Posterior vena cava (tissue), 2 donors: ENCODE results near the gene FBXO45. TPM values are rescaled to one million over a fixed set of nuclear protein-coding genes. Genes with fewer than 3 reads are reported as not detected.
"Not testable (repeated sequence)": the region's sequence is repeated elsewhere in the genome, so short reads cannot be mapped to it uniquely, and the experiment has no call there.

Experiments used
- DNase-seq: peaks from one replicate; pipeline ENCODE4 v3.0.0-alpha.2; 2020; ENCODE audit warnings: low spot score
- intact Hi-C, 2 donors: fragments of 100-400 bp; cut with DNase I; formaldehyde crosslinking; loops; one replicate each; pipeline versions ENCODE4 v1.14.1 to v1.14.2; 2022 to 2023
- long read RNA-seq, 2 donors: library from polyadenylated mRNA; unstranded; transcript quantifications; one replicate each; pipeline ENCODE4 v2.0.0, GENCODE V29; 2020 to 2021
- total RNA-seq, 2 donors: library from RNA; stranded (reverse); fragmentation: NEBNext Ultra II Directional; extraction: Animal tissue kit (Norgen Biotek cat#: 25700); gene quantifications; one replicate each; pipeline ENCODE4 v1.2.1, GENCODE V29; 2021
- donor health status: DM: yes; HTN: yes; CAD: no.
- donor health status: DM: yes; HTN: yes; CAD: no.

The FBXO45 gene, protein sequence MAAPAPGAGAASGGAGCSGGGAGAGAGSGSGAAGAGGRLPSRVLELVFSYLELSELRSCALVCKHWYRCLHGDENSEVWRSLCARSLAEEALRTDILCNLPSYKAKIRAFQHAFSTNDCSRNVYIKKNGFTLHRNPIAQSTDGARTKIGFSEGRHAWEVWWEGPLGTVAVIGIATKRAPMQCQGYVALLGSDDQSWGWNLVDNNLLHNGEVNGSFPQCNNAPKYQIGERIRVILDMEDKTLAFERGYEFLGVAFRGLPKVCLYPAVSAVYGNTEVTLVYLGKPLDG
- 10 to 100 TPM in 1 of 2 donors, 1 to 10 TPM in 1; 7.5 to 11.3 TPM for total RNA-seq
- long read RNA-seq, donor 1, full-length matches to known transcripts, result 10 of 11 reads
- long read RNA-seq, donor 1, partial matches to known transcripts, result 0 of 11 reads
- long read RNA-seq, donor 1, other reads (novel, unspliced or antisense), result 1 of 11 reads
- long read RNA-seq, donor 2, full-length matches to known transcripts, result 2 of 4 reads
- long read RNA-seq, donor 2, partial matches to known transcripts, result 0 of 4 reads
- long read RNA-seq, donor 2, other reads (novel, unspliced or antisense), result 2 of 4 reads

DNA sequence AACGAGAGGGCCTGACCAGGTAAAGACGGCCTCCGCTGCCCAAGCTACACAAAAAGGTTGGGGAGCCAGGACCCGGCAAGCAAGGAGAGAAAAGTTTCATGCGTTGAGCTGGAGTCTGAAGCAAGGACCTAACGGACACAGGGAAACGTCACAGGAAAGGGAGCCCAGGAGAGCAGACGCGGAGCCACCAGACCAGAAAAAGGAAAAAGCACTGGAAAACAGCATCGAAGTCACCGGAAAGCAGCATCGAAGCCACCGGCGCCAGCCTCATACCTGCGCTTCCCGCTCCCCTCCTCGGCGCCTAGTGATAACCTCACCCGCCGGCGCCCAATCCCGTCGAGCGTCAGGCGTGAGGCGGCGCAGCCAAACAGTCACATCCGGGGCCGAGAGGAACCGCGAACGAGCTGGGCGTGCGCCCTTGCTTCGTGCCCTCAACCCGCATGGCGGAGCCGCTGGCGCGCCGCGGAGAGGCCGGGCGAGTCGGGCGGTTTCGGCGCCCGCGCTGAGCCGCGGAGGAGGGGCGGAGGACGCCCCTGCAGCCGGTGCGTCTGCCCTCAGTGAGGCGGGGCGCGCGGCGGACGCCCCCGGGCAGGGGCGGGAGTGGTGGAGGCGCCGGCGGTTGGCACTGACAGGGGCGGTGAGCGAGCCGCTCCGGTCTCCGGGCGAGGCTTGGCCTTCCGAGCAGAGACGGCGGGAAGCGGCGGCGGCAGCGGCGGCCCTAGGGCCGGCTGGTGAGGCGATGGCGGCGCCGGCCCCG lies at the start of gene FBXO45, which contains the start of gene WDR53:
TSS of gene FBXO45 (plus strand) at position 415 of the 757 bp plus-strand sequence. CDS start at position 740, 325 bp downstream.
TSS of gene WDR53 (minus strand) at position 309 of the 757 bp plus-strand sequence. CDS start 7,079 bp downstream, outside the sequence.
- DNase-seq, result peak; percentile 99
- intact Hi-C loops, result no loop called here

DNA sequence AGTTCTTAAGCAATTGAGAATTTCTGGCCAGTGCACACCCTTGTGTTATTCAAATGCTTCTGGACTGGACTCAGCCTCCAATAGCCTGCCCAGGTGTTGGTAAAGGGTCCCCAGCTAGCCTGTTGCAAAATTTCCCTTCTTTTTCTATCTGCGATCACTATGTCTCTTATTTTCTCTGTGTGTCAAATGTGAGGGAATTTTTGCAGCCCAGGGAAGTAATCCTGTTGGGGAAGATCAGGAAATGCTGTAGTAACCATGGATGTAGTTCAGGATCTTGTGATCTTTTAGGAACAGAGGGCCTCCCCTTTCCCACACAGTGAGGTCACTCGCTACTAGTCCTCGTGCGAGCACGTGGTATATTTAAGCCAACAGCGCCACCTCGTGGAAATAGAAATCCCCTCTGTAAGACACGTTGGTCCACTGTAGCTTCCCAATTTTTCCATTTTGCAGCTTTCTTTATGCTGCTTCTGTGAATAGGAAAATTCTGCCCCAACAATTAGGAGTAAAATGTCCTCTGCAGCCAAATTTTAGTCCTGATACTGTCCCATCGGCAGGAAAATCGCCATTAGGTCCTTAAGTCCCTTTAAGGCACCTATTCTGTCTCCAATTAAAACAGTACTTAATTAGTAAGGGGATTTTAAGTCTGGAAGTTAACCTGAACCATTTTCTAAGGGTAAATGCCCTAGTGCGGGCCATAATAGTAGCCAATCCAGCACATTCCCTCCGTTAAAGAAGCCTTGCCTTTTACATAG lies 49.3 kb upstream of the FBXO45 start:
- intact Hi-C loops, result loop anchor here in 1 of 2 donors (10.0 kb wide), 1 partner anchor 444 kb away; no protein-coding TSS in a partner anchor
- no peak for DNase-seq

DNA sequence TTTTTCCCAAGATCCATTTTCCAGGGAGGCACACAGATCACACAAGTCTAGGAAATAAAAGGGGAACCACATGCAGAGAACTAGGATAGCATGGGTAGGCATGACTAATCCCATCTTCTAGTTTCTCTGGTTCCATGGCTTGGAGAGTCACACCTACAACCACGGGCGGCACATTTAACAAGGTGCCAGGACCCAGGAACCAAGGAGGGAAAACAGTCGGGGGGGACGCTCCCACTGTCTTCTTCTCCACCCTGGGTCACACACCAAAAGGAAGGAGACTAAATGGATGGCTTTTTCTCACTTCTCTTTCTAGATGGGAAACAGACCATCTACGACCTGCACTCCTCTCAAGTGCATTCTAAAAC lies 48.8 kb upstream of the FBXO45 start:
- DNase-seq, result no peak
- intact Hi-C loops, result loop anchor here (10.0 kb wide), 3 partner anchors 245 to 445 kb away; no protein-coding TSS in a partner anchor

DNA sequence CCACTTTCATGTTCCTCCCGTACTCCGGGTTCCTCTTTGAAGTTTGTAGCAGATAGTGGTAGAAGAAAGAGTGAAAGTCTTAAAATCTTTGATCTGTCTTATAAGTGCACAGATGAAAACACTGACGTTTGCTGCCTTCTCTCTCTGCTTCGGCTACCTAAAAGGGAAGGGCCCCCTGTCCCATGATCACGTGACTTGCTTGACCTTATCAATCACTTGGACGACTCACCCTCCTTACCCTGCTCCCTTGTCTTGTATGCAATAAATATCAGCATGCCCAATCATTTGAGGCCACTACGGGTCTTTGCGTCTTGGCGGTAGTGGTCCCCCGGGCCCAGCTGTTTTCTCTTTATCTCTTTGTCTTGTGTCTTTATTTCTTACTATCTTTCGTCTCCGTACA lies 47.2 kb upstream of the FBXO45 start:
- intact Hi-C loops, result loop anchor here (10.0 kb wide), 2 partner anchors 246 to 266 kb away; no protein-coding TSS in a partner anchor
- not testable (repeated sequence) for DNase-seq

DNA sequence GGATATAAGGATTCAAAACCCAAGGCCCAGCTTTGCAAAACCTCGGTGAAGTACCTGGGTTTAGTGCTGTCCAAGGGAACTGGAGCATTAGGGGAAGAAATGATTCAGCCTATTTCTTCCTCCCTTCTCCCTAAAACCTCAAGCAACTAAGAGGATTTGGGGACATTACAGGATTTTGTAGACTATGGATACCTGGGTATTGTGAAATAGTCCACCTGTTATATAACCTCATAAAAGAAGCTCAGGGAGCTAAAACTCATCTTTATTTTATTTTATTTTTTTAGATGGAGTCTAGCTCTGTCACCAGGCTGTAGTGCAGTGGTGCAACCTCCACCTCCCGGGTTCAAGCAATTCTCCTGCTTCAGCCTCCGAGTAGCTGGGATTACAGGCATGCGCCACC lies 44.6 kb upstream of the FBXO45 start:
- intact Hi-C loops, result loop anchor here (10.0 kb wide), 2 partner anchors 249 to 269 kb away; no protein-coding TSS in a partner anchor
- DNase-seq, result no peak

DNA sequence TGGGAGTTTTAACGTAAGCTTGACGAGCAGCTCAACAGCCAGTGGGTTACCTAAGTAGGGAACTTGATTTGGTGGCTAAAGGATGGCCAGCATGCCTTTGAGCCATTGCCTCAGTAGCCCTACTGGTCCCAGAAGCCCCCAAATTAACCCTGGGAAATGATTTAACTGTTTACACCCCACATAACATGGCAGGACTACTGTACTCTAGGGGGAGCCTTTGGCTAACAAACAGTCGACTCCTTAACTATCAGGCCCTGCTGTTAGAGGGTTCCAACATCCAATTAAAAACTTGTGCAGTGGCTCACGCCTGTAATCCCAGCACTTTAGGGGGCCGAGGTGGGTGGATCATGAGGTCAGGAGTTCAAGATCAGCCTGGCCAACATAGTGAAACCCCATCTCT lies 43.9 kb upstream of the FBXO45 start:
- DNase-seq, result no peak
- intact Hi-C loops, result loop anchor here (10.0 kb wide), 2 partner anchors 250 to 270 kb away; no protein-coding TSS in a partner anchor

DNA sequence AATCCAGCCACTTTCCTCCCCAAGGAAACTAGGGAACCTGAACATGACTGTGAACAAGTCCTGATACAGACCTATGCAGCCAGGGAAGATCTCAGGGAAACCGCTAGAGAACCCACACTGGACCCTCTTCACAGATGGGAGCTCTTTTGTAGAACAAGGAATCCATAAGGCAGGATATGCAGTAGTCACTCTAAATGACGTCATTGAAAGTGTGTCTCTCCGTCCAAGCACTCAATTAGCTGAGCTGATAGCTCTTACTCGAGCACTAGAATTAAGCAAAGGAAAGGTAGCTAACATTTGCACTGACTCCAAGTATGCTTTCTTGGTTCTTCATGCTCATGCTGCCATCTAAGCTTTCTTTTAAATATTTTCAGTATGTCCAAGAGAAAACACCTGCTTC lies 43.3 kb upstream of the FBXO45 start:
- no peak for DNase-seq
- intact Hi-C loops, result loop anchor here (10.0 kb wide), 2 partner anchors 250 to 270 kb away; no protein-coding TSS in a partner anchor

DNA sequence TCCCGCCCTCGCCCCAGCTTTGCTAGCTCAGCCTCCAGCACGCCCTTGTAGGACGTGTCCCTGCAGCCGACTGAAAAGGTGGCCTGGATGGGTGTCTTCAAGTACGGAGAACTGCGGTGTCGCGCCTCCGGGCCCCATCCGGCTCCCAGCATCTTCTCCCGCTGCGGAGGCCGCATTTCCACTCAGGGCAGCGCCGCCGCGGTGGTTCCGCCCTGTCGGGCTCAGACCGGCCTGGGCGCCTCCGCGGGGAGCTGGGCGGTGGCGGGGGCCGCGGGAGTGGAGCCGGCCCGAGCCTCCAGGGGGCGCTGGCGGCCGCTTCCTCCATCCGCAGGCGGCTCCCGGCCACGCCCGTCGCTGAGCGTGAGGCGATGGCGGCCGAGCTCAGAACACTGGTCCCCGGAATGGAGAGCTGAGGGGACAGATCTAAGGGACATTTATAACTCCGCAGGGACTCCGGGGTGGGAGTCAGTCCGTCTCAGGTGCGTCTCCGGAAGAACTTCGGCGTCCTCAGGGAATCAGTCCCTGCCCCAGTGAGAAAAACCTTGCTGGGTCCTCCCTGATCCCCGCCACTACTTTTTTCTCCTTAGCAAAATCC lies 39.7 kb upstream of the FBXO45 start:
- intact Hi-C loops, result loop anchor here (10.0 kb wide), 2 partner anchors 254 to 274 kb away; no protein-coding TSS in a partner anchor
- DNase-seq, result peak; percentile 92

DNA sequence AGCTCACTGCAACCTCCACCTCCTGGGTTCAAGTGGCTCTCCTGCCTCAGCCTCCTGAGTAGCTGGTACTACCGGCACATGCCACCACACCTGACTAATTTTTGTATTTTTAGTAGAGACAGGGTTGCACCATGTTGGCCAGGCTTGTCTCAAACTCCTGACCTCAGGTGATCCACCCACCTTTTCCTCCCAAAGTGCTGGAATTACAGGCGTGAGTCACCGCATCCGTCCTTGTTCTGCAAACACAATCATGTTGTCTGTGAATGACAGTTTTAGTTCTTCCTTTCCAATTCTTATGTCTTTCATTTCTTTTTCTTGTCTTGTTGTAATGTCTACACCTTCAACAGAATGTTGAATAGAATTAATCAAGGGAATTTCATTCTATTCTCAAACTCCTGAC lies 37.0 kb upstream of the FBXO45 start:
- intact Hi-C loops, result no loop called here
- DNase-seq, result no peak

DNA sequence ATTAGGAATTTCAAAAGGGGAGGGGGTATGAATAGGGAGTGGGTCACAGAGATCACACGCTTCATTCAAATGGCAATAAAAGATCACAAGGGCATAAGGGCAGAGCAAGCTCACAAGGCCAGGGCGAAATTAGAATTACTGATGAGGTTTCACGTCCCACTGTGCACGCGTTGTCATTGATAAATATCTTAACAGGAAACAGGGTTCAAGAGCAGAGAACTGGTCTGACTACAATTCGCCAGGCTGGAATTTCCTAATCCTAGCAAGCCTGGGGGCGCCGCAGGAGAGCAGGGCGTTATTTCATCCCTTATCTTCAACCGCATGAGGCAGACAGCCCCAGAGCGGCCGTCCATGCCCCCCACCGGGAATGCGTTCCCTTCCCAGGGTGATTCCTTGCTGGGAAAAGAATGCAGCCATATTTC lies 35.2 kb upstream of the FBXO45 start:
- intact Hi-C loops, result no loop called here
- no peak for DNase-seq

DNA sequence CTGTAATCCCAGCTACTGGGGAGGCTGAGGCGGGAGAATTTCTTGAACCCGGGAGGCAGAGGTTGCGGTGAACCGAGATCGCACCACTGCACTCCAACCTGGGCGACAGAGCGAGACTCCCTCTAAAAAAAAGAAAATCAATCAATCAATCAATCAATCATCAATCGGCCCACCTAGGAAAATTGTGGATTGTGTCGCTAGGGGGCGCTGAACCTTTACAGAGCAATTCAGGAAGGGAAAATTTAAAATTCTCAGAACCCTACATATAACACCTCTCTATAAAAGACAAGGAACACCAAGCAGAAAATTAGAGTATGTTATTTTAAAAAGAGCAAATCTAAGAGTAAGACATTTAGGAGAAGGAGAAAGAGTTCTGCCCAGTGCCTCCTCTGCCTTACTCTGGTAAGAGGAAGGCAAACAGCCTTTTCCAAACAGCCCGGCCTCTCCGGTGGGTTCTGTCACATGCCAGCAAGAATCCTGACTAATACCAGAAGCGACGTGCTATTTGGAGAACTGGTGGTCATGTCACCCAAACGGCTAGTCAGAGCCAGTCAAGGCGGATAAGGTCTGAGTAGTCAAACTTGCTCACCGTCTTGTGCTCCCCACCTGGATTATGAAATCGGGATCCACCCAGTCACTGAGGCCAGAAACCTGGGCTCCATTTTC lies 31.0 kb upstream of the FBXO45 start:
- intact Hi-C loops, result no loop called here
- DNase-seq, result no peak

DNA sequence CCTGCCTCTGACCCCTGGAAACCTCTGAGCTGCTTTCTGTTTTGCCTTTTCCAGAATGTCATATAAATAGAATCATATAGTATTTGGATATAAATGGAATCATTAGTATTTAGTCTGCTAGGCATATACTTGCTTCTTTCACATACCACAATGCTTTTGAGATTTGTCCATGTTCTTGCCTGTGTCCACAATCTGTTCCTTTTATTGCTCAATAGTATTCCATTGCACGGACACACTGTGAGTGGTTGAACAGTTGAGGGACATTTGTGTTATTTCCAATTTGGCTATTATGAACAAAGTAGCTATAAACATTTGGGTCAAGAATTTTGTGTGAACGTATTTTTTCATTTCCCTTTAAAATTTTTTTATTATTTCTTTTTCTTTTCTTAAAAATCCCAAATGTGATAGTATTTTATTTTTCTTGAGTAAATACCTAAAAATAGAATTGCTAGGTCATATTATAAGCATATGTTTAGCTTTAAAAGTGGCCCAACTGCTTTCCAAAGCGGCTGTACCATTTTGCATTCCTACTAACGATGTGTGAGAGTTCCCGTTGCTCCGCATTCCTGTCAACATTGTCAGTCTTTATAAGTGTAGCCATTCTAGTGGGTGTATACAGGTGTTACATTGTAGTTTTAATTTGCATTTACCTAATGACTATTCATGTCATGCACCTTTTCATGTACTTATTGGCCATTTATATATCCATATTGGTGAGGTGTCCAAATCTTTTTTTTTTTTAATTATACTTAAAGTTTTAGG lies 26.6 kb upstream of the FBXO45 start:
- DNase-seq, result no peak
- intact Hi-C loops, result loop anchor here in 1 of 2 donors (2.0 kb wide), 1 partner anchor 31 kb away; no protein-coding TSS in a partner anchor

DNA sequence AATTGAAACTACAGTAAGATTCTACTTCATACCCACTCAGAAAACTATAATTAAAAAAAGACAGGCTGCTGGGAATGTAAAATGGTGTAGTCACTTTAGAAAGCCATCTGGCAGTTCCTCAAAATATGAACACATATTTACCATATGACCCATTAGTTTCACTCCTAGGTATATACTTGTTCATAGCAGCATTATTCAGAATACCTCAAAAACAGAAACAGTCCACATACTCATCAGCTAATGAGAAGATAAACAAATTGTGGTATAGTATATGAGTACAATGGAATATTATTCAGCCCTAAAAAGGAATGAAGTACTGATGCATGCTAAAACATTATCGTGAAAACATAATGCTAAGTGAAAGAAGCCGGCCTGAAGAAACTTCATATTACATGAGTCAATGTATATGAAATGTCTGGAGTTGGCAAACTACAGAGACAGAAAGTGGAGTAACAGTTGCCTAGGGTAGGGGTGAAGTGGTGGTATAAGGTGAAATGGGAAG lies 23.9 kb upstream of the FBXO45 start:
- intact Hi-C loops, result no loop called here
- no peak for DNase-seq

DNA sequence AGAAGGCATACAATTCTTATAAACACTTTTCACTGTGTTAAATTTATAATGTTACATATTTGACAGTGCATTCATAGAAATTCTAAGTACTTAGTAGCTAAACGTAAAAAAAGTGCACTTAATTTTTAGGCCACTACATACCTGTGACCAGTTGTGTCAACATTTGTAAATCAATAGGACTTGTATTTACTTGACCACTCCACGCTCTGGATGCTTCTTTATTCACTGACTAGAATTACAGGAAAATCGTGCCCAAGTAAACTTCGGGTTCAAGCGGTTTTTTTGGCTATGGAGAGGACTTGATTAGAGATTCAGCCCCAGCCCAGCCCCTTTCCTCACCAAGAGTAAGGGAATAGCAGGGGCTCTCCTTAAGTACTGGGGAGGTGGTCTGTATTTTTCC lies 21.9 kb upstream of the FBXO45 start:
- intact Hi-C loops, result no loop called here
- DNase-seq, result no peak

DNA sequence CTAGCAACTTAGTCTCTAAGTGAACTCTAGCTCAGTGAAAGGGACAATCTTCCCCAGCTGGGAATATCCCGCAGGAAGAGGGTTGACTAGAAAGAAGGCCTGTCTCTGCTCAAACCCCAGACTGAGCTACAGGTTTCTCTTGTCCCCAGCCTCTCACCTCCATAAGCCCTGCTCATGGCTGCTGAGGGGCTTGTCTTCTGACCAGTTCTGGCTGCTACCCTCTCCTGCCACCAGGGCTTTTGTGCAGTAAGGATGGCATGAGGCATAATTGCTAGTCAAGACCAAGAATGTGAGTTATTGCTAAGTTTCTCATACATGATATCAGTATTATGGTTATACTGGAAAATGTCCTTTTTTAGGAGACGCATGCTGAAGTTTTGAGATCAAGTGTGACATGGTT lies 21.4 kb upstream of the FBXO45 start:
- no peak for DNase-seq
- intact Hi-C loops, result no loop called here

DNA sequence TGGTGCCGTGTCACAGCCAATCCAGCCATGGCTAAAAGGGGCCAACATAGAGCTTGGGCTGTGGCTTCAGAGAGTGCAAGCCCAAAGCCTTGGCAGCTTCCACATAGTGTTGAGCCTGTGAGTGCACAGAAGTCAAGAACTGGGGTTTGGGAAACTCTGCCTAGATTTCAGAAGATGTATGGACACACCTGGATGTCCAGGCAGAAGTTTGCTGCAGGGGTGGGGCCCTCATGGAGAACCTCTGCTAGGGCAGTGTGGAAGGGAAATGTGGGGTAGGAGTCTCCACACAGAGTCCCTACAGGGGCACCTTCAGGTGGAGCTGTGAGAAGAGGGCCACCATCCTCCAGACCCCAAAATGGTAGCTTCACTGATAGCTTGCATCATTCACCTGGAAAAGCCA lies 19.1 kb upstream of the FBXO45 start:
- DNase-seq, intact Hi-C loops: not testable (repeated sequence)

DNA sequence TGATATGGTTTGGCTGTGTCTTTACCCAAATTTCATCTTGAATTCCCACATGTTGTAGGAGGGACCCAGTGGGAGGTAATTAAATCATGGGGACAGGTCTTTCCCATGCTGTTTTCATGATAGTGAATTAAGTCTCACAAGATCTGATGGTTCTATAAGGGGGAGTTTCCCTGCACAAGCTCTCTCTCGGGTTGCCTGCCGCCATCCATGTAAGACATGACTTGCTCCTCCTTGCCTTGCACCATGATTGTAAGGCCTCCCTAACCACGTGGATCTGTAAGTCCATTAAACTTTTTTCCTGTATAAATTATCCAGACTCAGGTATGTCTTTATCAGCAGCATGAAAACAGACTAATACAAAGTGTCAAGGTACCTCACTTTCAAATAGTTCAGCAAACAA lies 18.3 kb upstream of the FBXO45 start:
- DNase-seq, intact Hi-C loops: not testable (repeated sequence)
